CD4-positive, alpha-beta T cell treated with Interleukin-15 for 4 hours (primary cell): ENCODE data around the gene CDC20B.
A peak's percentile ranks its signal among the peaks of the same experiment; 100 is the strongest.
"Not testable (repeated sequence)": the region's sequence is repeated elsewhere in the genome, so short reads cannot be mapped to it uniquely, and the experiment has no call there.

Source experiments
- DNase-seq: peaks from one replicate; pipeline ENCODE4 v3.0.0-alpha.2; 2020; ENCODE audit warnings: low spot score

The CDC20B gene

GRCh38 chr5:55104036-55104772, 68.8 kb downstream of the CDC20B start:
- DNase-seq: peak; percentile 24

- DNase-seq: peak; percentile 31
Measured at GRCh38 chr5:55102348-55102747, 70.6 kb downstream of the CDC20B start, which contains the start of gene GZMA. Gene GZMA, plus strand, starts transcription at chr5:55102646. Its CDS starts 37 bp downstream, at chr5:55102683.

GRCh38 chr5:55101556-55102276, 71.3 kb downstream of the CDC20B start:
- peak; percentile 34 for DNase-seq

DNA sequence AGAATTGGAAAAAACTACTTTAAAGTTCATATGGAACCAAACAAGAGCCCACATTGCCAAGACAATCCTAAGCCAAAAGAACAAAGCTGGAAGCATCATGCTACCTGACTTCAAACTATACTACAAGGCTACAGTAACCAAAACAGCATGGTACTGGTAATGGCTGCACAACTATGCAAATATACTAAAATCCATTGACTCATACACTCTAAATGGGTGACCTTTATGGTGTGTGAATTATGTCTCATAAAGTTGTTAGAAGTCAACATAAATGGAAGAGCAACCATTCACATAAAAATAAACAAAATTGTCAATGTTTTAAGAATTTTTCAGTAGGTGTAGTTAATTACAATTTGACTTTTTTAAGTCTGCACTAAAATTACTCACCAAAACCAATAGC, 71.8 kb downstream of the CDC20B start:
- peak; percentile 13 for DNase-seq

DNA sequence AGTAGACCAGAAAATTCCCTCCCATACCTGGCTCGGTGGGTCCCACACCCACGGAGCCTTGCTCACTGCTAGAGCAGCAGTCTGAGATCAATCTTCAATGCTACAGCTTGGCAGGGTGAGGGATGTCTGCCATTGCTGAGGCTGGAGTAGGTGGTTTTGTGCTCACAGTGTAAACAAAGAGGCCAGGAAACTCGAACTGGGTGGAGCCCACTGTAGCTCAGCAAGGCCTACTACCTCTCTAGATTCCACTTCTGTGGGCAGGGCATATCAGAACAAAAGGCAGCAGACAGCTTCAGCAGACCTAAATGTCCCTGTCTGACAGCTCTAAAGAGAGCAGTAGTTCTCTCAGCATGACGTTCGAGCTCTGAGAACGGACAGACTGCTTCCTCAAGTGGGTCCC, 76.1 kb downstream of the CDC20B start:
- peak; percentile 57 for DNase-seq

GRCh38 chr5:55096182-55096581, 76.8 kb downstream of the CDC20B start:
- DNase-seq: peak; percentile 28

GRCh38 chr5:55091011-55091410, 82.0 kb downstream of the CDC20B start:
- not testable (repeated sequence) for DNase-seq

- DNase-seq: not testable (repeated sequence)
Measured at GRCh38 chr5:55089301-55089700, 83.7 kb downstream of the CDC20B start.

DNA sequence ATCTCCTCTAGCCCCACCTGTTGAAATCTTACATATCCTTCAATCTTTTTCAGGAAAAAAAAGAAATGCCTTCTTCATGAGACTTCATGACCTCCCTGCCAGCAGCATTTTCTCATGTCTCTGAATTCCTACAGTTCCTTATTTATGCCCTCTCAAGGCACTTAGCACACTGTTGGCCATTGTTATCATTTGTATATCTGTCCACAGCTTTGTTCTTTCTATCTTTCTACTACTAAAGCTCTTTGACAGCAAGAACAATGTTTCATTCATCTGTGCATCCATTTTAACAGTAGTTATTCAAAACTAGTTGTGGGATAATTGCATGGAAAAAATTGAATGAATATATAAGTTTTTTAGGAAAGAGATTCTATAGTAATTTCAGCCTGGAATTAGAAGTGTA, 91.4 kb downstream of the CDC20B start:
- DNase-seq: no peak

- no peak for DNase-seq
Measured at GRCh38 chr5:55073211-55073610, 99.8 kb downstream of the CDC20B start.

DNA sequence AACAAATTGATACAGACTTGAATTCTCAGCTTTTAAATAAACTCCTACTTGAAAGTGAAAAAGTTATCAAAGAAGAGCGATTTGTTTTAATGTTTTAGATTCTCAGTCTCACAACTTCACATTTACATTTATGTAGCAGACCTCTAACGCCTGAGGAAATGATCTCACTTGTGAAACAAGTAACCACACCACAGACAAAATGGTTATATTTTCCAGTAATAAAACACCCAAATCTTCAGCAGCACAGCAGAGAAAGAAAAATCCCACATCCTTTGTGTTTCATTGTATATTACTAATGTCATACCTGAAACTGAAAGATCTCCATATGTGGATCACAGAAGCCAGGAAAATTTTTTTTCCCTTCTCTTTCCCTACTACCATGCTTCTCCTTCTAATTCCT, 100.3 kb downstream of the CDC20B start:
- DNase-seq: peak; percentile 54

GRCh38 chr5:55071413-55071812, 101.6 kb downstream of the CDC20B start:
- DNase-seq: no peak

- DNase-seq: no peak
Measured at GRCh38 chr5:55070968-55071367, 102.0 kb downstream of the CDC20B start.

DNA sequence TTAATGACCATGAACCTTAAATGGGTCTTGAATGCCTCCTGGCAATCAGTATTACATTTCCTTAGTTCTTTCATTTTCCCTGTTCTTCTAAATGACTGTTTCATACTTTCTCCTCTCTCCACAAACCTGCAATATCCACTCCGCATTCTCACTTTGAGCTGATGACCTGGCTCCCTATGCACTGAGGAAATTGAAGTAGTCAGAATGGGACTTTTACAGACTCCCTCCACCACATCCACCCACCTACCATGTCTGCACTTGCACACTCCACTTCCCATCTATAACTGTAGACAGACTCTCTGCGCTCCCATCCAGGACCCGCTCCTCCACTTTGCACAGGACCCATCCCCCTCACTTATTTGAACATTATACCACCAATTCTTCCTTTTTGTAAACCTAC, 106.7 kb downstream of the CDC20B start:
- DNase-seq: no peak

GRCh38 chr5:55064523-55064922, 108.5 kb downstream of the CDC20B start:
- no peak for DNase-seq

GRCh38 chr5:55063899-55064298, 109.1 kb downstream of the CDC20B start:
- no peak for DNase-seq

DNA sequence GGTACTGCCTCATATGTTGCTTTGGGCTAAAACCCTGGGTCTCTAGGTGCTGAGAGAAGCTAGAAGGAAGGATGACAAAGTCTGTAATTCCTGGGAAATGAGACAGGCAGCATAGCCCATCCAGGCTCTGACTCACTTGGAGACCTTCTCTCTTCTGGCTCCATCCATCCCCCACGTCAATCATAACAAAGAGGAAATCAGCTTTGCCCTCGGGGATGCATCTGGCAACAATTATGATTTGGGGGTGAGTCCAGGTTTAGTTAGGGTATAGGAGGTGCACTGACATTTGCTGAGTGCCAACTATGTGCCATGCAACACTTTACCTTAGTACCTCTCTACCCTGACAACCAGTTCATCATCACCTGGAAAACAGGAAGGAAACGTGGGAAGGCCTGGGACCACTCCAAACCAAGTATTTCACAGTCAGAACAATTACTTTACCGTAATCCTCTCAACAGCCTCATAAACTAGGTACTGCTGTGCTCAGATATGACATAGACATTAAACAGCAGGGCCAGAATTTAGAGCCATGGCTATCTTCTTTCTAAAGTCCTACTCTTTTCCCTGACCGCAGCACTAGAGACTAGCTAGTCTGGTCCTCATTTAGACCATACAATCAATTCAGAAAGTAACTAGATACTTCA, 109.6 kb downstream of the CDC20B start:
- no peak for DNase-seq
